KMS-11 (cell line): ENCODE data around the gene SLC28A3.

Experiments
- H2AFZ ChIP-seq: fragments of 200-600 bp; sonication (generic); 2 replicates; pipeline ENCODE4 v1.6.1; 2016; ENCODE audit warnings: antibody characterized with exemption, mixed run types, low read depth
- H3K27ac ChIP-seq: fragments of 200-600 bp; sonication (generic); 2 replicates; pipeline ENCODE4 v1.6.1; 2016; ENCODE audit warnings: mild to moderate bottlenecking, mixed run types
- H3K27me3 ChIP-seq: fragments of 200-600 bp; sonication (generic); 2 replicates; pipeline ENCODE4 v1.6.1; 2017; ENCODE audit warnings: mild to moderate bottlenecking, low read depth, mixed run types, moderate library complexity; ENCODE audit not compliant: insufficient read depth
- H3K36me3 ChIP-seq: fragments of 200-600 bp; sonication (generic); 2 replicates; pipeline ENCODE4 v1.6.1; 2017; ENCODE audit warnings: mild to moderate bottlenecking, mixed run types; ENCODE audit not compliant: insufficient read depth
- H3K4me1 ChIP-seq: fragments of 200-600 bp; sonication (generic); 2 replicates; pipeline ENCODE4 v1.6.1; 2016; ENCODE audit warnings: mild to moderate bottlenecking, low read depth, mixed run types; ENCODE audit not compliant: poor library complexity, severe bottlenecking
- H3K4me2 ChIP-seq: fragments of 200-600 bp; sonication (generic); 2 replicates; pipeline ENCODE4 v1.7.0; 2016; ENCODE audit warnings: mild to moderate bottlenecking, mixed run types
- H3K4me3 ChIP-seq: fragments of 200-600 bp; sonication (generic); IDR thresholded peaks from 2 replicates; pipeline ENCODE4 v1.6.1; 2017; ENCODE audit warnings: low read depth, low read length, mixed read lengths; ENCODE audit not compliant: insufficient read depth
- H3K79me2 ChIP-seq: fragments of 200-600 bp; sonication (generic); 2 replicates; pipeline ENCODE4 v1.6.1; 2016; ENCODE audit warnings: low read depth, mixed run types; ENCODE audit not compliant: insufficient read depth
- H3K9ac ChIP-seq: fragments of 200-600 bp; sonication (generic); 2 replicates; pipeline ENCODE4 v1.6.1; 2016; ENCODE audit warnings: mild to moderate bottlenecking, mixed run types
- H4K20me1 ChIP-seq: fragments of 200-600 bp; sonication (generic); 2 replicates; pipeline ENCODE4 v1.6.1; 2016; ENCODE audit warnings: mild to moderate bottlenecking, mixed run types; ENCODE audit not compliant: insufficient read depth
- TF ChIP-seq, protein P1 (sequence below): fragments of 200-600 bp; sonication (generic); conservative IDR thresholded peaks from 2 replicates; pipeline ENCODE4 v1.6.1; 2017; ENCODE audit warnings: low read depth, mild to moderate bottlenecking, antibody characterized with exemption, low read length, moderate library complexity, mixed read lengths

Gene SLC28A3

DNA sequence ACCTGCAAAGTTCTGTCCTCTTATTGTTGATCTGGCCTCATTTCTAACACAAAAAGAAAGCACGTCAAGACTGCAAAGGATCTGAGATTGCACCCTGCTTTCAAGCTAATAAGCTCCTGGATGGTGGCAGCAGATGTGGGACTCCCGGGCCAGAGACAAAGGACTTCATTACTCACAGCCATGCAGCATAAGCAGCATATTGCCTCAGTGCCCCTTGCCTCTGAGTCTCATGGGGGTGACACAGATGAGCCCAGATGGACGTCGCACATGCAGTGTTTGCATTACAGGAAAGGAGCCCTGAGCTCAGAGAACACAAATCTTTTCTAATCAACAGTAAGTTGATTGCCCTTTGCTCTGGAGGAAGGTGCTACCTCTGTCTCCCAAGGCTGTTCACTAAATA, 105.0 kb downstream of the SLC28A3 start:
- Histone ChIP-seq H2AFZ (no peak overlapping the region), H3K4me3 (no peak overlapping the region), H3K4me2 (no peak overlapping the region), H3K9ac (no peak overlapping the region), H4K20me1 (no peaks in the 10 kb centered on the region), H3K27me3 (no peaks in the 10 kb centered on the region), H3K27ac (no peak overlapping the region), H3K79me2 (no peaks in the 10 kb centered on the region), H3K4me1 (no peaks in the 10 kb centered on the region), H3K36me3 (no peaks in the 10 kb centered on the region)
- TF ChIP-seq, protein P1, sequence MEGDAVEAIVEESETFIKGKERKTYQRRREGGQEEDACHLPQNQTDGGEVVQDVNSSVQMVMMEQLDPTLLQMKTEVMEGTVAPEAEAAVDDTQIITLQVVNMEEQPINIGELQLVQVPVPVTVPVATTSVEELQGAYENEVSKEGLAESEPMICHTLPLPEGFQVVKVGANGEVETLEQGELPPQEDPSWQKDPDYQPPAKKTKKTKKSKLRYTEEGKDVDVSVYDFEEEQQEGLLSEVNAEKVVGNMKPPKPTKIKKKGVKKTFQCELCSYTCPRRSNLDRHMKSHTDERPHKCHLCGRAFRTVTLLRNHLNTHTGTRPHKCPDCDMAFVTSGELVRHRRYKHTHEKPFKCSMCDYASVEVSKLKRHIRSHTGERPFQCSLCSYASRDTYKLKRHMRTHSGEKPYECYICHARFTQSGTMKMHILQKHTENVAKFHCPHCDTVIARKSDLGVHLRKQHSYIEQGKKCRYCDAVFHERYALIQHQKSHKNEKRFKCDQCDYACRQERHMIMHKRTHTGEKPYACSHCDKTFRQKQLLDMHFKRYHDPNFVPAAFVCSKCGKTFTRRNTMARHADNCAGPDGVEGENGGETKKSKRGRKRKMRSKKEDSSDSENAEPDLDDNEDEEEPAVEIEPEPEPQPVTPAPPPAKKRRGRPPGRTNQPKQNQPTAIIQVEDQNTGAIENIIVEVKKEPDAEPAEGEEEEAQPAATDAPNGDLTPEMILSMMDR: no peak

DNA sequence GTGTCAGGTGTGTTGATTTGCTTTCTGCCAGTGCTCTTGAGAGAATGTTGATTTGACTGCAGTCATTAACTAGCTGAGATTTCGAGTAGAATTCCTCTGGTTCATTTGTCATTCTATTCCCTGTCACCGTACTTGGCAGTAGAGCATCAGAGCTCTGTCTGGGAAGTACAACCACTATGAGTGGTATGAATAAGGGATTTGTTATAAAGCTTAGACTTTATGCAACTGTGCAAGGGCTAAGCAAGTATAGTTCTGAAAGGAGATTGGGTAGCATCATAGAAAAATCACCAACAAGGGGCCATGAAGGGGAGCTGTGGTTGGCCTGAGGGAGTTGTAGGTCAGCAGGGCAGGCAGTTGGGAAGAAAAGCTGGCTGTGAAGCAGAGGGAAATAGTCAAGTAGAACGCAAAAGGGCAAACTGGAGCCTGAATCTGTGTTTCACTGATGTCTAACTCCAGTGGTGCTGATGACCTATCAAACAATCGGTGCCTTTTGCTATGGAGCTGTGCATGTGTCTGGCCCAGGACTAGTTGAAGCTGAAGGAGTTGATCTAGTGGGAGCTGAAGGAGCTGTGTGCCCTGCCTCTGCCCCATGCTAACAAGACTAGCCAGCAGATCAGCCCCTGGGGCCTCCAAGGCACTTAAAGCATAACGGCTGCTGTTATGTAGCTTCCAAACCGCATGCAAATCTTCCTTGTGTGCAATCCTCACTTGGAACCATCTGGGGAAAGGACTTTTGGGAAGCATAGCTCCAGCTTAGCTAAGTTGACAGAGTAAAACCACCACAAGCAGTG, 110.0 kb downstream of the SLC28A3 start:
- H3K4me3 ChIP-seq: no peak overlapping the region
- H3K79me2 ChIP-seq: no peaks in the 10 kb centered on the region
- H3K9ac ChIP-seq: no peak overlapping the region
- no peaks in the 10 kb centered on the region for H3K36me3 ChIP-seq
- H4K20me1 ChIP-seq: no peaks in the 10 kb centered on the region
- H3K27ac ChIP-seq: no peak overlapping the region
- no peaks in the 10 kb centered on the region for H3K4me1 ChIP-seq
- TF ChIP-seq, protein P1: no peak
- H2AFZ ChIP-seq: no peak overlapping the region
- no peak overlapping the region for H3K4me2 ChIP-seq
- H3K27me3 ChIP-seq: no peaks in the 10 kb centered on the region

DNA sequence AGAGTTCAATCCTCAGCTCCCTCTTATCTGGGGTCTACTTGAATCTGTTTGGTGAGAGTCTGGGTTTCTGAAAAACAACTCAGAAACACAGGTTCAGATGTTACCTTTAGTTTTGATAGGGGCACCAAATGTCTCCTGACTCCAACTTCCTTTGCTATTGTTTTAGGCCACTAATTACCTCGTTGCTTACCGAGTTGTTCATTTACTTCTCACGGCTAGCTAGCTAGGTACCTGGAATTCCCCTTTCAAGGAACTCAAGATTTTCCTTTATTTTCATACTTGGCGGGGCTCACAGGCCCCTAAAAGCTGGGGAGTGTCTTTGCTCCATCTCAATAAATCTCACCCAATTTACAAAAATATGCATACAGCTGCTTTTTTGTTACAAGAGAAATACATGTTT, 111.4 kb downstream of the SLC28A3 start:
- Histone ChIP-seq H3K4me1 (no peaks in the 10 kb centered on the region), H4K20me1 (no peaks in the 10 kb centered on the region), H3K9ac (no peak overlapping the region), H3K4me2 (no peak overlapping the region), H3K36me3 (no peaks in the 10 kb centered on the region), H3K27me3 (no peaks in the 10 kb centered on the region), H3K4me3 (no peak overlapping the region), H3K79me2 (no peaks in the 10 kb centered on the region), H2AFZ (no peak overlapping the region), H3K27ac (no peak overlapping the region)
- TF ChIP-seq, protein P1: no peak

DNA sequence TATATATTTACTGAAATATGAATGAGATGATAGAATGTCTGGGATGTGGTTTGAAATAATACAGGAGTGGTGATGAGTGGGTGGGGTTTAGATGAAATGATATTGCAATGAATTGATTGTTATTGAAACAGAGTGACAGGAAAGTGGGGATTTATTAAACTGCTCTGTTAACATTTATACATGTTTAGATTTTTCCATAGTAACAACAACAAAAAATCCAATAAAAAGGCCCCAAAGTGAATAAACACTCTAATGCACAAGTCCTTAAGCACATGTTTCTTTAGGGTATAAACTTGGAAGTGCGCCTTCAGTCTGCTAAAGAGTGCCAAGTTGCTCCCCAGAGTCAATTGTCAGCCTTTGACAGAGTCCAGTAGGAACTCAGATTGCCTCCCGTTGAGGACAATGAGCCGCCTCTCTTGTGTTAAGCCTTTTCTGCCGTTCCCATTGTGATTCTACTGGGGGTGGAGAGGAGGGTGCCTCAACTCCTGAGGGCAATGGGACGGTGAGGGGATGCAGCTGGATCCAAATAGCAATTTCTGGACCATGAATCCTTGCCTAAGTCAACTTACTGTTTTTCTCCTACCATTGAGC, 112.3 kb downstream of the SLC28A3 start:
- H2AFZ ChIP-seq: no peak overlapping the region
- H3K9ac ChIP-seq: no peak overlapping the region

More for the DNA sequence above, 112.3 kb downstream of the SLC28A3 start:
- H3K4me2 ChIP-seq: no peak overlapping the region
- no peak overlapping the region for H3K27ac ChIP-seq
- no peaks in the 10 kb centered on the region for H3K79me2 ChIP-seq
- no peaks in the 10 kb centered on the region for H3K4me1 ChIP-seq
- TF ChIP-seq, protein P1: no peak
- no peaks in the 10 kb centered on the region for H3K36me3 ChIP-seq
- H3K27me3 ChIP-seq: no peaks in the 10 kb centered on the region
- no peaks in the 10 kb centered on the region for H4K20me1 ChIP-seq
- no peak overlapping the region for H3K4me3 ChIP-seq
